ENCODE measurements around the gene LY6G5C. TPM values are rescaled to one million over a fixed set of nuclear protein-coding genes. Genes with fewer than 3 reads are reported as not detected.
A peak's percentile ranks its signal among the peaks of the same experiment; 100 is the strongest.

Gene LY6G5C
- polyA plus RNA-seq, 3 donors = 4.8 to 7.3 (median 5.8) TPM

- H3K9me3 ChIP-seq (replicated peaks in 1 of 2; ENCODE audit: control insufficient read depth in 1 of 2, insufficient read depth in 1 of 2, low read length in 2 of 2) = no peaks in the 10 kb centered on the region
- TF ChIP-seq CTCF (IDR thresholded peaks at IDR 0.05) = no peak
- peaks cover 8 to 19% (median 13%) of the 10 kb centered on the region in 3 donors for H3K27me3 Mint-ChIP-seq (ENCODE audit: low read depth in 3 of 3)
- H2AFZ ChIP-seq (ENCODE audit: insufficient read depth, low read depth, low read length, poor library complexity, severe bottlenecking) = no peak within 1 kb of the TSS
- H3K36me3 Mint-ChIP-seq = peaks cover 18 to 23% of the 10 kb centered on the region in 2 donors
- H3K4me3 ChIP-seq (replicated peaks in 1 of 3; ENCODE audit: low read depth in 2 of 3, low read length in 3 of 3) = no peak within 1 kb of the TSS
- no peak within 1 kb of the TSS for H3K9ac ChIP-seq (ENCODE audit: insufficient read depth, low read length, poor library complexity, severe bottlenecking)
- 89% methylated on average over 2 of the region's 4 CpGs for WGBS (ENCODE audit: insufficient coverage)
- H3K27ac ChIP-seq (ENCODE audit: low read depth in 1 of 2, low read length in 2 of 2) = no peak within 1 kb of the TSS
- no peak for DNase-seq
- no peaks in the 10 kb centered on the region for H3K79me2 ChIP-seq (ENCODE audit: insufficient read depth, low read length)
- H3K4me1 Mint-ChIP-seq = peaks cover 23% of the 10 kb centered on the region
- H3K9me3 Mint-ChIP-seq = peaks cover 0 to 3% (median 0%) of the 10 kb centered on the region in 7 donors
- no peaks in the 10 kb centered on the region for H3K36me3 ChIP-seq (replicated peaks in 1 of 2; ENCODE audit: control insufficient read depth in 1 of 2, insufficient read depth in 2 of 2, low read length in 2 of 2)
- H3K4me1 ChIP-seq (ENCODE audit: control insufficient read depth in 1 of 2, insufficient read depth in 2 of 2, low read length in 2 of 2) = peaks cover 11 to 13% of the 10 kb centered on the region in 2 donors
- intact Hi-C loops (cut with micrococcal nuclease) = loop anchor here in 1 of 2 donors (10.0 kb wide), 1 partner anchor 113 kb away; no protein-coding TSS in a partner anchor
- H3K27me3 ChIP-seq (ENCODE audit: control insufficient read depth in 2 of 2, insufficient read depth in 2 of 2, low read length in 2 of 2) = no peaks in the 10 kb centered on the region
- H3K4me3 Mint-ChIP-seq = peak within 1 kb of the TSS in 1 of 2 donors; percentile 4
- H3K4me2 ChIP-seq (replicated peaks; ENCODE audit: extremely low read depth, low read length, poor library complexity, severe bottlenecking) = no peak within 1 kb of the TSS
- H3K27ac Mint-ChIP-seq = no peak within 1 kb of the TSS
- no peaks in the 10 kb centered on the region for H4K20me1 ChIP-seq (ENCODE audit: insufficient read depth, low read length)
Measured at GRCh38 chr6:31721351-31722020, 40.6 kb upstream of the LY6G5C start, which contains the start of gene LY6G6C. TSS of gene LY6G6C (minus strand) at chr6:31721746. CDS start at chr6:31721679, 67 bp downstream.

- Mint-ChIP-seq H3K4me3 (no peak overlapping the region), H3K27me3 (ENCODE audit: low read depth in 3 of 3) (peaks cover 8 to 18% (median 13%) of the 10 kb centered on the region in 3 donors), H3K4me1 (peaks cover 12% of the 10 kb centered on the region), H3K27ac (no peak overlapping the region), H3K36me3 (peaks cover 10 to 12% of the 10 kb centered on the region in 2 donors), H3K9me3 (no peaks in the 10 kb centered on the region)
- Histone ChIP-seq H2AFZ (ENCODE audit: insufficient read depth, low read depth, low read length, poor library complexity, severe bottlenecking) (no peak overlapping the region), H3K4me2 (replicated peaks; ENCODE audit: extremely low read depth, low read length, poor library complexity, severe bottlenecking) (no peak overlapping the region), H3K27me3 (ENCODE audit: control insufficient read depth in 2 of 2, insufficient read depth in 2 of 2, low read length in 2 of 2) (no peaks in the 10 kb centered on the region), H3K79me2 (ENCODE audit: insufficient read depth, low read length) (no peaks in the 10 kb centered on the region), H3K27ac (ENCODE audit: low read depth in 1 of 2, low read length in 2 of 2) (no peak overlapping the region), H3K9ac (ENCODE audit: insufficient read depth, low read length, poor library complexity, severe bottlenecking) (no peak overlapping the region), H4K20me1 (ENCODE audit: insufficient read depth, low read length) (no peaks in the 10 kb centered on the region), H3K4me1 (ENCODE audit: control insufficient read depth in 1 of 2, insufficient read depth in 2 of 2, low read length in 2 of 2) (peaks cover 0 to under 1% of the 10 kb centered on the region in 2 donors), H3K4me3 (replicated peaks in 1 of 3; ENCODE audit: low read depth in 2 of 3, low read length in 3 of 3) (no peak overlapping the region), H3K36me3 (replicated peaks in 1 of 2; ENCODE audit: control insufficient read depth in 1 of 2, insufficient read depth in 2 of 2, low read length in 2 of 2) (no peaks in the 10 kb centered on the region), H3K9me3 (replicated peaks in 1 of 2; ENCODE audit: control insufficient read depth in 1 of 2, insufficient read depth in 1 of 2, low read length in 2 of 2) (no peaks in the 10 kb centered on the region)
- no peak for DNase-seq
- intact Hi-C loops (cut with micrococcal nuclease) = loop anchor here in 1 of 2 donors (10.0 kb wide), 1 partner anchor 115 kb away; no protein-coding TSS in a partner anchor
- TF ChIP-seq CTCF (IDR thresholded peaks at IDR 0.05) = no peak
- 95% methylated on average over 5 of the region's 5 CpGs for WGBS (ENCODE audit: insufficient coverage)
Measured at GRCh38 chr6:31720196-31720770, 39.4 kb upstream of the LY6G5C start.

Data from CD14-positive monocyte (primary cell).